Measurements from ENCODE around the gene SEMA5A. TPM values are rescaled to one million over a fixed set of nuclear protein-coding genes. Genes with fewer than 3 reads are reported as not detected.

SEMA5A gene
- total and polyA plus RNA-seq, 7 donors, result 0.60 to 4.7 (median 2.8) TPM

- H3K27ac ChIP-seq, result no peak overlapping the region
- H3K36me3 ChIP-seq, result no peaks in the 10 kb centered on the region
- WGBS, 2 donors, result 74 to 89% methylated on average over 3 of the region's 3 CpGs
- H3K27me3 ChIP-seq, result no peaks in the 10 kb centered on the region
- TF ChIP-seq POLR2A (IDR thresholded peaks at IDR 0.05), result no peak
- no peak for TF ChIP-seq POLR2AphosphoS5 (IDR thresholded peaks at IDR 0.05)
- TF ChIP-seq EP300 (IDR thresholded peaks at IDR 0.05), result no peak
- no peak for TF ChIP-seq CTCF (IDR thresholded peaks at IDR 0.05)
- DNase-seq, result no peak
- H3K4me3 ChIP-seq, result no peak overlapping the region
- intact Hi-C loops (cut with DNase I), result no loop called here
- H3K4me1 ChIP-seq, result no peaks in the 10 kb centered on the region
- peaks cover 0 to 10% (median 4%) of the 10 kb centered on the region in 4 donors for H3K9me3 ChIP-seq
These were observed 65.4 kb downstream of the SEMA5A start for GRCh38 chr5:9480499-9480898.

- no peak for TF ChIP-seq POLR2AphosphoS5 (IDR thresholded peaks at IDR 0.05)
- no peak for TF ChIP-seq CTCF (IDR thresholded peaks at IDR 0.05)
- TF ChIP-seq POLR2A (IDR thresholded peaks at IDR 0.05), result no peak
- TF ChIP-seq EP300 (IDR thresholded peaks at IDR 0.05), result no peak
- intact Hi-C loops (cut with DNase I), result no loop called here
- no peaks in the 10 kb centered on the region for H3K36me3 ChIP-seq
- H3K27me3 ChIP-seq, result no peaks in the 10 kb centered on the region
- H3K27ac ChIP-seq, result no peak overlapping the region
- WGBS, 2 donors, result 89 to 93% methylated on average over 3 of the region's 3 CpGs
- no peak for DNase-seq
- H3K9me3 ChIP-seq, result peaks cover 0 to 10% (median 4%) of the 10 kb centered on the region in 4 donors
- no peaks in the 10 kb centered on the region for H3K4me1 ChIP-seq
- no peak overlapping the region for H3K4me3 ChIP-seq
These were observed 65.9 kb downstream of the SEMA5A start for GRCh38 chr5:9479990-9480389.

GRCh38 chr5:9479361-9479760 is 66.5 kb downstream of the SEMA5A start:
- no peak overlapping the region for H3K4me3 ChIP-seq
- no peaks in the 10 kb centered on the region for H3K36me3 ChIP-seq
- WGBS, 2 donors, result 89 to 93% methylated on average over 7 of the region's 7 CpGs
- DNase-seq, result no peak
- H3K4me1 ChIP-seq, result no peaks in the 10 kb centered on the region
- intact Hi-C loops (cut with DNase I), result no loop called here
- no peak for TF ChIP-seq EP300 (IDR thresholded peaks at IDR 0.05)
- no peak for TF ChIP-seq POLR2AphosphoS5 (IDR thresholded peaks at IDR 0.05)
- TF ChIP-seq POLR2A (IDR thresholded peaks at IDR 0.05), result no peak
- no peak for TF ChIP-seq CTCF (IDR thresholded peaks at IDR 0.05)
- H3K9me3 ChIP-seq, result peaks cover 0 to 10% (median 4%) of the 10 kb centered on the region in 4 donors
- no peak overlapping the region for H3K27ac ChIP-seq
- no peaks in the 10 kb centered on the region for H3K27me3 ChIP-seq

GRCh38 chr5:9477537-9477936 is 68.3 kb downstream of the SEMA5A start:
- Histone ChIP-seq H3K4me3 (no peak overlapping the region), H3K27ac (no peak overlapping the region), H3K36me3 (no peaks in the 10 kb centered on the region), H3K9me3 (peaks cover 0 to 10% (median 4%) of the 10 kb centered on the region in 4 donors), H3K4me1 (no peaks in the 10 kb centered on the region), H3K27me3 (no peaks in the 10 kb centered on the region)
- TF ChIP-seq POLR2A (IDR thresholded peaks at IDR 0.05) (no peak), POLR2AphosphoS5 (IDR thresholded peaks at IDR 0.05) (no peak), EP300 (IDR thresholded peaks at IDR 0.05) (no peak), CTCF (IDR thresholded peaks at IDR 0.05) (no peak)
- WGBS, 2 donors, result 66 to 87% methylated on average over 2 of the region's 2 CpGs
- no peak for DNase-seq
- intact Hi-C loops (cut with DNase I), result no loop called here
